ENCODE data around the gene DBR1. TPM values are rescaled to one million over a fixed set of nuclear protein-coding genes. Genes with fewer than 3 reads are reported as not detected.

The DBR1 gene
- total and polyA plus RNA-seq, 2 of the 13 experiments (the other 11 are each of a cell fraction or from before 2014, with no cell fraction given): 6.4 to 16.7 TPM

DNA sequence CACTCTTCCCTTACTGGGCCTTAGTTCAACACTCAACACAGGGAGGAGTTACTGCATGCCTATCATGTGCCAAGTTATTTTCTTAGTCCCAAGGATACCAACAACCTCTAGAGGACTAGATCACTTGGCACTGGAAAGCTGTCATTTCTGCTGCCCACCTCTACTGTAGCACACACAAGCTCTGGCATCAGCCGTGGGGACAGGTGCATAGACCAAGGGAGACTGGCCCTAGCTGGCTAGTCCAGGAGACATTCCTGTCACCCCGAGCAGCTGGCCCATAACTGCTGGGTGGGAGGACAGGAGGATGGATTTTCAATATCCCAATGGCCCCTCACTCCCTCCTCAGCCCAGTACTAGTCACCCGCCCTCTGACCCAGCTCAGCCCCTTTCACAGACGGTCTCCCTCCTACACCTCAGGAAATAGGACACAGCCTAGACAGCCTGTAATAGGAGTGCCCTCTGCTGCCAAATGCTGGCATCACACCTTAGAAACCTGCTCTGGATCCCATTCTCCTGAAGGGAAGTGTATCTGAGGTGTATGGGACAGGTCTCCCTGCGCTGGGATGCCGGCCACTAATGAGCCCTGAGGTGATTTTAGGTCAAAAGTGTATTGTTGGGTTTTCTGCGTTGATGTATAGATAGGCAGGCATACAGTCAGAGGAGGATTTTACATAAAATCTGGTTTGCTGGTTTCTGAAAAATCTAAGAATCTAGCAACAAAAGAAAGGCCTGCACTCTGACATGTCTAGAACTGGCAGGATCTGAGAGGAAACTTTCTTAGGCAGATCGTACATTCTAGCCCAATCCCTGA, 55.9 kb downstream of the DBR1 start (continued):
- TF ChIP-seq XRCC5 (optimal IDR thresholded peaks at IDR 0.05; ENCODE audit: low read length): peak; percentile 72
- TF ChIP-seq ZNF713 (CRISPR knock-in tag; IDR thresholded peaks at IDR 0.05): no peak
- TF ChIP-seq JUN (CRISPR knock-in tag; IDR thresholded peaks at IDR 0.05): no peak
- no peak for TF ChIP-seq TSC22D2 (CRISPR knock-in tag; IDR thresholded peaks at IDR 0.05; ENCODE audit: borderline replicate concordance)
- no peak for TF ChIP-seq ATF7 (IDR thresholded peaks at IDR 0.05)
- no peak for TF ChIP-seq ATF7 (CRISPR knock-in tag; IDR thresholded peaks at IDR 0.05)
- TF ChIP-seq ZNF34 (CRISPR knock-in tag; IDR thresholded peaks at IDR 0.05; ENCODE audit: borderline replicate concordance): no peak
- TF ChIP-seq, protein P1, sequence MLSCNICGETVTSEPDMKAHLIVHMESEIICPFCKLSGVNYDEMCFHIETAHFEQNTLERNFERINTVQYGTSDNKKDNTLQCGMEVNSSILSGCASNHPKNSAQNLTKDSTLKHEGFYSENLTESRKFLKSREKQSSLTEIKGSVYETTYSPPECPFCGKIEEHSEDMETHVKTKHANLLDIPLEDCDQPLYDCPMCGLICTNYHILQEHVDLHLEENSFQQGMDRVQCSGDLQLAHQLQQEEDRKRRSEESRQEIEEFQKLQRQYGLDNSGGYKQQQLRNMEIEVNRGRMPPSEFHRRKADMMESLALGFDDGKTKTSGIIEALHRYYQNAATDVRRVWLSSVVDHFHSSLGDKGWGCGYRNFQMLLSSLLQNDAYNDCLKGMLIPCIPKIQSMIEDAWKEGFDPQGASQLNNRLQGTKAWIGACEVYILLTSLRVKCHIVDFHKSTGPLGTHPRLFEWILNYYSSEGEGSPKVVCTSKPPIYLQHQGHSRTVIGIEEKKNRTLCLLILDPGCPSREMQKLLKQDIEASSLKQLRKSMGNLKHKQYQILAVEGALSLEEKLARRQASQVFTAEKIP (CRISPR knock-in tag; IDR thresholded peaks at IDR 0.05; ENCODE audit: borderline replicate concordance): no peak
- TF ChIP-seq, protein P2, sequence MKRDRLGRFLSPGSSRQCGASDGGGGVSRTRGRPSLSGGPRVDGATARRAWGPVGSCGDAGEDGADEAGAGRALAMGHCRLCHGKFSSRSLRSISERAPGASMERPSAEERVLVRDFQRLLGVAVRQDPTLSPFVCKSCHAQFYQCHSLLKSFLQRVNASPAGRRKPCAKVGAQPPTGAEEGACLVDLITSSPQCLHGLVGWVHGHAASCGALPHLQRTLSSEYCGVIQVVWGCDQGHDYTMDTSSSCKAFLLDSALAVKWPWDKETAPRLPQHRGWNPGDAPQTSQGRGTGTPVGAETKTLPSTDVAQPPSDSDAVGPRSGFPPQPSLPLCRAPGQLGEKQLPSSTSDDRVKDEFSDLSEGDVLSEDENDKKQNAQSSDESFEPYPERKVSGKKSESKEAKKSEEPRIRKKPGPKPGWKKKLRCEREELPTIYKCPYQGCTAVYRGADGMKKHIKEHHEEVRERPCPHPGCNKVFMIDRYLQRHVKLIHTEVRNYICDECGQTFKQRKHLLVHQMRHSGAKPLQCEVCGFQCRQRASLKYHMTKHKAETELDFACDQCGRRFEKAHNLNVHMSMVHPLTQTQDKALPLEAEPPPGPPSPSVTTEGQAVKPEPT (CRISPR knock-in tag; IDR thresholded peaks at IDR 0.05; ENCODE audit: low read depth): no peak
- TF ChIP-seq, protein P3, sequence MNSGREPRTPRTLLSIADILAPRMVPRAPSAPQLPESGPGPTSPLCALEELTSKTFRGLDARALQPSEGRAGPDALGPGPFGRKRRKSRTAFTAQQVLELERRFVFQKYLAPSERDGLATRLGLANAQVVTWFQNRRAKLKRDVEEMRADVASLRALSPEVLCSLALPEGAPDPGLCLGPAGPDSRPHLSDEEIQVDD (CRISPR knock-in tag; IDR thresholded peaks at IDR 0.05; ENCODE audit: borderline replicate concordance): no peak
- no peak for TF ChIP-seq MAFG (CRISPR knock-in tag; IDR thresholded peaks at IDR 0.05)
- TF ChIP-seq, protein P4, sequence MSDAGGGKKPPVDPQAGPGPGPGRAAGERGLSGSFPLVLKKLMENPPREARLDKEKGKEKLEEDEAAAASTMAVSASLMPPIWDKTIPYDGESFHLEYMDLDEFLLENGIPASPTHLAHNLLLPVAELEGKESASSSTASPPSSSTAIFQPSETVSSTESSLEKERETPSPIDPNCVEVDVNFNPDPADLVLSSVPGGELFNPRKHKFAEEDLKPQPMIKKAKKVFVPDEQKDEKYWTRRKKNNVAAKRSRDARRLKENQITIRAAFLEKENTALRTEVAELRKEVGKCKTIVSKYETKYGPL (CRISPR knock-in tag; IDR thresholded peaks at IDR 0.05): no peak
- TF ChIP-seq, protein P5, sequence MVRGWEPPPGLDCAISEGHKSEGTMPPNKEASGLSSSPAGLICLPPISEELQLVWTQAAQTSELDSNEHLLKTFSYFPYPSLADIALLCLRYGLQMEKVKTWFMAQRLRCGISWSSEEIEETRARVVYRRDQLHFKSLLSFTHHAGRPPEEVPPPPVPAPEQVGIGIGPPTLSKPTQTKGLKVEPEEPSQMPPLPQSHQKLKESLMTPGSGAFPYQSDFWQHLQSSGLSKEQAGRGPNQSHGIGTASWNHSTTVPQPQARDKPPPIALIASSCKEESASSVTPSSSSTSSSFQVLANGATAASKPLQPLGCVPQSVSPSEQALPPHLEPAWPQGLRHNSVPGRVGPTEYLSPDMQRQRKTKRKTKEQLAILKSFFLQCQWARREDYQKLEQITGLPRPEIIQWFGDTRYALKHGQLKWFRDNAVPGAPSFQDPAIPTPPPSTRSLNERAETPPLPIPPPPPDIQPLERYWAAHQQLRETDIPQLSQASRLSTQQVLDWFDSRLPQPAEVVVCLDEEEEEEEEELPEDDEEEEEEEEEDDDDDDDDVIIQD (CRISPR knock-in tag; IDR thresholded peaks at IDR 0.05; ENCODE audit: low read depth): 0 out of 2 replicates have a peak, but pooled peaks have one; percentile 22
- no peak for TF ChIP-seq ZFP90 (CRISPR knock-in tag; IDR thresholded peaks at IDR 0.05; ENCODE audit: borderline replicate concordance)
- TF ChIP-seq MED1 (CRISPR knock-in tag; IDR thresholded peaks at IDR 0.05): no peak
- TF ChIP-seq ZFP62 (CRISPR knock-in tag; IDR thresholded peaks at IDR 0.05): no peak
- TF ChIP-seq ZNF180 (CRISPR knock-in tag; IDR thresholded peaks at IDR 0.05; ENCODE audit: borderline replicate concordance, low read depth): no peak
- no peak for TF ChIP-seq TBX2 (CRISPR knock-in tag; IDR thresholded peaks at IDR 0.05; ENCODE audit: borderline replicate concordance)
- TF ChIP-seq HHEX (CRISPR knock-in tag; IDR thresholded peaks at IDR 0.05): no peak
- TF ChIP-seq SETDB1 (CRISPR knock-in tag; IDR thresholded peaks at IDR 0.05; ENCODE audit: borderline replicate concordance): no peak
- 0 out of 2 replicates have a peak, but pooled peaks have one; percentile 14 for TF ChIP-seq SAP130 (CRISPR knock-in tag; IDR thresholded peaks at IDR 0.05; ENCODE audit: low read depth)
- TF ChIP-seq, protein P6, sequence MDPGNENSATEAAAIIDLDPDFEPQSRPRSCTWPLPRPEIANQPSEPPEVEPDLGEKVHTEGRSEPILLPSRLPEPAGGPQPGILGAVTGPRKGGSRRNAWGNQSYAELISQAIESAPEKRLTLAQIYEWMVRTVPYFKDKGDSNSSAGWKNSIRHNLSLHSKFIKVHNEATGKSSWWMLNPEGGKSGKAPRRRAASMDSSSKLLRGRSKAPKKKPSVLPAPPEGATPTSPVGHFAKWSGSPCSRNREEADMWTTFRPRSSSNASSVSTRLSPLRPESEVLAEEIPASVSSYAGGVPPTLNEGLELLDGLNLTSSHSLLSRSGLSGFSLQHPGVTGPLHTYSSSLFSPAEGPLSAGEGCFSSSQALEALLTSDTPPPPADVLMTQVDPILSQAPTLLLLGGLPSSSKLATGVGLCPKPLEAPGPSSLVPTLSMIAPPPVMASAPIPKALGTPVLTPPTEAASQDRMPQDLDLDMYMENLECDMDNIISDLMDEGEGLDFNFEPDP (CRISPR knock-in tag; conservative IDR thresholded peaks at IDR 0.05): no peak
- no peak for TF ChIP-seq ZNF530 (CRISPR knock-in tag; IDR thresholded peaks at IDR 0.05; ENCODE audit: low read depth)
